ENCODE measurements around the gene PAPOLA. TPM values are rescaled to one million over a fixed set of nuclear protein-coding genes. Genes with fewer than 3 reads are reported as not detected.
A peak's percentile ranks its signal among the peaks of the same experiment; 100 is the strongest.

PAPOLA gene
- total and polyA plus RNA-seq, 9 of the 15 experiments (the other 6 are each of a cell fraction or from before 2014, with no cell fraction given) = 51.1 to 199 (median 95.8) TPM

DNA sequence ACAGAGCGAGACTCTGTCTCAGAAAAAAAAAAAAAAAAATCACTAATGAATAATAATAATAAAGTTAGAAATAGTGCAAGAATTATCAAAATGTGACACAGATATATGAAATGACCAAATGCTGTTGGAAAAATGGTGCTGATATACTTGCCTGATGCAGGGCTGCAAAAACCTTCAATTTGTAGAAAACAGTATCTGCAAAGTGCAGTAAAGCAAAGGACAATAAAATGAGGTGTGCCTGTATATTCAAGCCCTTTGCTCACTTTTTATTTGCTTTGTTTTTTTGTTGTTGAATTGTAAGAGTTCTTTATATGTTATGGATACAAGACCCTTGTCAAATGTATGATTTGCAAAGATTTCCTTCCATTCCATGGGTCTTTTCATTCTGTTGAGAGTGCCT, 9.0 kb upstream of the PAPOLA start (continued):
- TF ChIP-seq CREB3 (tag; conservative IDR thresholded peaks at IDR 0.05; ENCODE audit: low read depth) = no peak
- no peak for TF ChIP-seq MLX (CRISPR knock-in tag; conservative IDR thresholded peaks at IDR 0.05)
- TF ChIP-seq, protein P1, sequence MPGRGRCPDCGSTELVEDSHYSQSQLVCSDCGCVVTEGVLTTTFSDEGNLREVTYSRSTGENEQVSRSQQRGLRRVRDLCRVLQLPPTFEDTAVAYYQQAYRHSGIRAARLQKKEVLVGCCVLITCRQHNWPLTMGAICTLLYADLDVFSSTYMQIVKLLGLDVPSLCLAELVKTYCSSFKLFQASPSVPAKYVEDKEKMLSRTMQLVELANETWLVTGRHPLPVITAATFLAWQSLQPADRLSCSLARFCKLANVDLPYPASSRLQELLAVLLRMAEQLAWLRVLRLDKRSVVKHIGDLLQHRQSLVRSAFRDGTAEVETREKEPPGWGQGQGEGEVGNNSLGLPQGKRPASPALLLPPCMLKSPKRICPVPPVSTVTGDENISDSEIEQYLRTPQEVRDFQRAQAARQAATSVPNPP (IDR thresholded peaks at IDR 0.05; ENCODE audit: borderline replicate concordance, insufficient read depth, insufficient read length) = no peak

DNA sequence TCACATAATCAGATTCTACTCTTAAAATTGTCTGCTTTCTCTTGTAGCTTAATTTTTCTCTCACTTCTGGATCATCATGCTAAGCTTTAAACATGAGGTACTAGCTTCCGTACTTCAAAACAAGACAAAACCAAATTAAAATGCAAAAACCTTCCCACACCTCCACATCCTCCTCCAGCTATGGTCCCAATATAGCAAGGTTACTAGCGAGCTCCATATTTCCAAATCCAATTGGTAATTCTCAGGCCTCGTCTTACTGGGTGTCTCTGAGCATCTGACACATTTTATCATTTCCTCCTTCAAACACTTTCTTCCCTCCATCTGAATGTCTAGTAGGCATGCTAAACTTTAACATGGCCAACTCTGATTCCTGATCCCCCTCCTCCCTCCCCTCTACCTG, 7.9 kb upstream of the PAPOLA start:
- WGBS (ENCODE audit: insufficient coverage, low coverage, missing lambda C conversion rate) = 3% methylated on average over 3 of the region's 3 CpGs
- no peaks in the 10 kb centered on the region for H3K9me1 ChIP-seq (ENCODE audit: control insufficient read depth, insufficient read depth, low read length)
- TF ChIP-seq ZNF263 (CRISPR knock-in tag; IDR thresholded peaks at IDR 0.05; ENCODE audit: borderline replicate concordance) = peak; percentile 34; the same call in 1 of the 2 replicates
- no peak for TF ChIP-seq NCOA1 (IDR thresholded peaks at IDR 0.05; ENCODE audit: low read depth)
- no peaks in the 10 kb centered on the region for H3K9me3 ChIP-seq (replicated peaks; ENCODE audit: control insufficient read depth, insufficient read depth, low read depth, low read length)
- H3K4me3 ChIP-seq = no peak overlapping the region
- FAIRE-seq = no peak
- no peak for ATAC-seq
- H3K79me2 ChIP-seq (ENCODE audit: control insufficient read depth, insufficient read depth, low read length) = no peaks in the 10 kb centered on the region
- ChIA-PET CTCF (ENCODE audit: low intra/inter-chr PET ratio) (no interaction called here), POLR2A (interaction anchor here (0.7 to 0.8 kb wide), 2 partner anchors 9 to 138 kb away, joined by 3 to 4 read pairs; no protein-coding TSS in a partner anchor)
- no peak overlapping the region for H3K4me2 ChIP-seq (ENCODE audit: insufficient read depth, low read length)
- H3K36me3 ChIP-seq (ENCODE audit: control insufficient read depth, insufficient read depth, low read length) = no peaks in the 10 kb centered on the region
- no TSS peak for BruUV-seq (replicated peaks)
- H4K20me1 ChIP-seq (replicated peaks; ENCODE audit: control insufficient read depth, insufficient read depth, low read length) = no peaks in the 10 kb centered on the region
- DNase-seq (ENCODE audit: extremely low read depth in 1 of 4, low spot score in 3 of 4) = no peak
- intact Hi-C loops (cut with micrococcal nuclease) = no loop called here
- in situ Hi-C loops (cut with MboI) = no loop called here
- peaks cover 0 to 2% of the 10 kb centered on the region in 2 experiments; a peak in 3 of 5 replicates for H3K4me1 ChIP-seq (replicated peaks in 1 of 2; ENCODE audit: control insufficient read depth in 2 of 2, insufficient read depth in 2 of 2, low read length in 2 of 2)
- no peak overlapping the region for H2AFZ ChIP-seq (ENCODE audit: low read depth, low read length)
- H3K27me3 ChIP-seq (ENCODE audit: control insufficient read depth in 2 of 2, insufficient read depth in 2 of 2, low read length in 2 of 2) = no peaks in the 10 kb centered on the region; a peak in 1 of 5 replicates
- no peak overlapping the region for H3K27ac ChIP-seq (ENCODE audit: extremely low read depth, low read depth, low read length)
- no peak overlapping the region for H3K9ac ChIP-seq (ENCODE audit: insufficient read depth in 1 of 2, low read depth in 2 of 2, low read length in 2 of 2)

All from K562 (cell line).